Heart left ventricle (tissue), 13 donors: ENCODE results near the gene GID4.
"Not testable (repeated sequence)": the region's sequence is repeated elsewhere in the genome, so short reads cannot be mapped to it uniquely, and the experiment has no call there.

Experiments used
- CTCF ChIP-seq, 12 donors: fragments of 200-600 bp; sonication (generic) in 4 of 12; IDR thresholded peaks; one replicate each; pipeline versions ENCODE4 v1.5.0 to v1.8.0; 2018 to 2022; ENCODE audit warnings: antibody characterized with exemption in 12 of 12, mild to moderate bottlenecking in 5 of 12
- POLR2A ChIP-seq, 2 donors: fragments of 450-650 bp; IDR thresholded peaks; one replicate each; pipeline ENCODE4 v1.6.1; 2017; ENCODE audit warnings: antibody characterized with exemption in 2 of 2, mild to moderate bottlenecking in 2 of 2, moderate library complexity in 2 of 2
- donor health status: ischemic (EF 13 %, LVEDD 7.1; RV severe dilation, severe dysfunction).
- donor health status: DM: no; HTN: yes; CAD: no.
- donor health status: DM: no; HTN: no; CAD: no.
- donor health status: ischemic (EF 25% LVEDD 6.9; RV normal size, moderate dysfunction).
- donor health status: ischemic (EF 25% LVEDD 5.7; RV mildly dilated, moderate dysfunction).
- donor health status: ischemic (EF 35%, LVEDD 5.7; RV mildly dilated, moderate dysfunction).
- donor health status: nonischemic (EF 11% LVEDD 7.7; RV severe dilation, severe dysfunction).
- donor health status: DM: yes; HTN: yes; CAD: no.
- donor health status: PGD.
- donor health status: ischemic (EF 29% LVEDD 5.4; RV normal size, mild dysfunction).
- donor health status: nonischemic (EF 23%, LVEDD 6.1; RV moderate dilation, normal function).

- not testable (repeated sequence) for TF ChIP-seq CTCF, POLR2A (IDR thresholded peaks at IDR 0.05)
Observed at GRCh38 chr17:17995887-17996286, 43.3 kb upstream of the GID4 start.
